Endothelial cell of hepatic sinusoid (primary cell): ENCODE measurements around the gene FGD4.

Experiments
- in situ Hi-C: cut with HindIII; loops from 2 replicates; pipeline ENCODE4 v1.10.0; 2017; ENCODE audit warnings: low sequenced_read_pairs

The FGD4 gene

GRCh38 chr12:32651956-32652210 lies 252.5 kb downstream of the FGD4 start:
- in situ Hi-C loops, result no loop called here

DNA sequence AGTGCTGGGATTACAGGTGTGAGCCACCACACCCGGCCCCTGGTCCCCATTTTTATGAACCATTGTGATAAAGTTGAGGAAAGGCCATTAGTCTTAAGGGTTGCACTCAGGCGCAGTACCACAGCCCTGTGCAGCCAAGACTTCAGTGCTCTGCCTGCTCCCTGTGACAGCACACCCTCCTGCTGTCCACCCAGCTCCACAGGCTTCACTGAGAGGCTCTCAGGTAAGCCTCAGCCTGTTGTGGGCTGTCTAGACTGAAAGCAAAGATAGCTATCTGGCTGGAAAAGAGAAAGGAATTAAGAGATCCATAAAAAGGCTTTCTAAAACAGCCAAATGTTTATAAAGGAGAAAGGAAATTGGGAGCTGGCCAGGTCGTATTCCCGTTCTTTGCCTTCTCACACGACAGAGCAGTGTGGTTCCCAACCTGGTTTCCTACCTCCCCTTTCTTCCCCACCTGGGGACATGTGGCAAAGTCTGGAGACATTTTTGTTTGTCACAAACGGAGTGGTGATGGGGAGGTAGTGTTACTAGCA lies 260.6 kb downstream of the FGD4 start:
- in situ Hi-C loops, result no loop called here

DNA sequence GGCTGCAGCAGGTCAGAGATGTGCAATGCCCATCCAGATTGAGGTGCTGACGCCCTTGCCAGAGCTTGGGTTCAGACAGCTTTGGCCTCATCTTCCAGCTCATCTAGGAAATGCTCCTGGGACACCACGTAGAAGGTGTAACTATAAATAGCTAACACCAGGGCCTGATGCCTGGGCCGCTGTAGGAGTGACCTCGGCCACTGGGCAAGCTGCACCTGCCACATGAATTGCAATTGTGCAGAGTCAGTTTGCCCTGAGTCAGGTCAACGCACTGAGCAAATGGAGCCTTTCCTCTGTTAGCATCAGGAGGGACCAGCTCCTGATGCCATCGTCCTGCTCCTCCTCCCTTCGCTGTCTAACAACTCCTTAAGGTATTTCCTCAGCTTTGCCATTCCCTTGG lies 262.3 kb downstream of the FGD4 start:
- in situ Hi-C loops, result no loop called here

DNA sequence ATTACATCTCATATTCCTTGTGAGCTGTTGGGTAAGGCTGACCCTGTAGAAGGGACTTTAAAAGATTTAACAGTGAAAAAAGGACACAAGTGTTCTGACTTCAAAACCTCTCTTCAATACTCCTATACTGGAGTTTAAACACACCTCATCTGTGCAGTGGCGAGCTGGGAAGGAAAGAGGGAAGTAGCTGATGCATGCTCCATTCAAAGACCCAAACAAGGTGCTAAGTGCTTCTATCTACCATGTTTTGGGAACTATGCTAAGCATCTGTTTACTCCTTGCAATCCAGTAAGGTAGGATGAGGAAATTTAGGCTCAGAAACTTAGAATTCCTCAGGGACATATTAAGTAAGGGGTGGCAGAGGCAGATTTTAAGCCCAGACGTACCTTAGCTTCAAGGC lies 263.3 kb downstream of the FGD4 start:
- in situ Hi-C loops, result no loop called here

GRCh38 chr12:32666018-32666417 lies 266.7 kb downstream of the FGD4 start:
- in situ Hi-C loops, result no loop called here

- in situ Hi-C loops, result no loop called here
Observed at GRCh38 chr12:32669584-32669983, 270.2 kb downstream of the FGD4 start.

DNA sequence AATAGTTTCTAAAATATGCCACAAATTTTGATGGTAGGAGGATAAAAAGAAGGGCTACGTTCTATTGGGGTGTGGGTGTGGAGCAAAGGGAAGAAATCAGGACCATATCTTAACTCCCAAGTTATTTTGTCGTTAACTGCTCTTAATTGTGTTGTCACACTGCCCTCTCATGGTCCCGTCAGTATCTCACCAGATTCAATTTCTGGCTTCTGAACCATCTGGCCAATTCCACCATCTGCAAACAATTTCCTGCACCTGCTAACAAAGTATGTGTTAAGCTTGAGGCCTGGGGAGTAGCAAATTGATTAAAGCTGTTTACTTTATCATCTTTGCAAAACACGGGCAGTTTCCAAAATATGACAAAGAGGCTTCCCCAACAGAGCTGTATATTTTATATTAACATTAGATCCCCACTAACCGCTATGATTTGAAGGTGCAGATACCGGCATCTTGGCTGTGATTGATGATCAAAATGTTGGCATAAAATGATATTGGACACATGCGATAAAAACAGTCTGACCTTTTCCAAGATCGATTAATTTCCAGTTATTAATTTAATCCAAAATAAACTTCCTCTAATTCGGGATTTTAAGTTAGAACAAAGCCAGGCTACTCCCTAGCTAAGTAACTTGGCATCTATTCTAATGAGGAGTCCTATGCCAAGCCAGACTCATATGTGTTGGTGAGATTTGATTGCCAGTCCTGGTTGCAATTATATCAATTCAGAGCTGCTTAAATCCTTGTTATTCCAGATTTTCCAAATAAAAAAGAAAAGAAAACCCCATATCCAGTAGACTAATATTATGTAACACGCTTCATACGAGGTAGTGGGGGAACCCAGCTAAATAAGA lies 272.8 kb downstream of the FGD4 start:
- in situ Hi-C loops, result loop anchor here (5.0 kb wide), 1 partner anchor 220 kb away; no protein-coding TSS in a partner anchor

DNA sequence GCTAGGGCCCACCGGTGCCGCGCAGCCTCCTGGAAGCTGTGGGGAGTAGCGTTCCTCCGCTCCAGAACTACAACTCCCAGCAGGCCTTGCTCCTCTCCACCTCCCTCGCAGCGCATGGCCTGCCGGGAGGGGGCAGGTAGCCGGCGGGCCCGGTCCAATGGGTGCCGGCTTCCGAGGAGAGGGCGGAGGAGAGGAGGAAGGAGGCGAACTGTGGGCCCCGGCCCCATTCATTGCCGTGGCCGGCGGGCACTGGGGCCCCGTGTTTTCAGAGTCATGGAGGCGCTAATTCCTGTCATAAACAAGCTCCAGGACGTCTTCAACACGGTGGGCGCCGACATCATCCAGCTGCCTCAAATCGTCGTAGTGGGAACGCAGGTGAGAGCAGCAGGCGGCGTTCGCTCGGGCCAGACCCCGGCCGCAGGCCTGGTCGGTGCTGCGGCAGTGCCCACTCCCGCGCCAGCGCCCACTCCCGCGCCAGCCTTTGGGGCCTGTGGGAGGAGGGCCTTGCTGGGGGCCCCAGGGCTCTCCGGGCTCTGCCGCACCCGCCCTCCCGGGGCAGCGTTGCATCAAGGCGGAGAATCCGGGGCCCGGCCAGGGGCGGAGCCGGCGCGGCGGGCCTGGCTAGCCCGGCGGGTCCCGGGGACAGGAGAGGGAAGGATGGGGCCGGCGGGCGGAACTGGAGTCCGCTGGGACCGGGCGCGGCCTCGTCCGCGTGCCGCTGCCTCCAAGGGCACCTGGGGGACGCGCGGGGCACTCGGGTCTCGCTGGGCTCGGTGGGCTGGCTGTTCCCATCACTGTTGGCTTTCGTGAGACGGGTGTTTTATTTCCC lies 279.9 kb downstream of the FGD4 start, which contains the start of gene DNM1L:
DNM1L (plus strand) TSS at position 211 of the 829 bp plus-strand sequence; CDS start at position 274, 63 bp downstream.
- in situ Hi-C loops, result no loop called here

DNA sequence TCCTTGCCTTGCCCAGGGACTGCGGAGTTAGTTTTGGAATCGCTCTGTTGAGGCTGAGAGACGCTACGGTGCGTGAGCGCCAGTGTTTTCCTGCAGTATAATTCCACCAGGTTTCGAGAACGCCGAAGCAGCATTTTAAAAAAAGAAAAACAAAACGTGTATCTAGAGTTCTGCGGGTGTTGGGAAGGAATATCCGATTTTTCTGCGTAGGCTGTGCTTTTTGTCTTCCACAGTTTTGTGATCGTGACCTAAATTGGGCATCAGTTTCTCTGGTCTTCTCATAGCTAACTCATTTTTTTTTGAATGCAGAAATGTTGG lies 280.5 kb downstream of the FGD4 start:
- in situ Hi-C loops, result no loop called here

DNA sequence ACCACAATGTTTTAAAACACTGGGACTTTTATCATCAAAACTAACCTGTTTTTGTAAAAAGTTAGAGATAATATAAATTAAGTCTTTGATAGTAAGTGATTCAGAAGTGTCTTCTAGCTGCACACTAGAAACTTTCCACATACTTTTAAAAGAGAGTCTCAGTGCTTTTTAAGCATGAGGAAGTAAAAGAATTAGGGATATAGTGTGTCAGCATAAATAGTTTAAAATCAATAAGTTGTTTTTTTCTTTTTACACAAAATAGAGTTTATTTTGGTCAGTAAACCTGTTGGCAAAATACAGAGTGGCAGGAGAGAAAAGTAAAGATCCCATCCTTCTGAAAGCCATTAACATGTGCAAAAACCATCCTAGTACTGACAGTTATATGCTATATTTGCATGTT lies 281.4 kb downstream of the FGD4 start:
- in situ Hi-C loops, result no loop called here

DNA sequence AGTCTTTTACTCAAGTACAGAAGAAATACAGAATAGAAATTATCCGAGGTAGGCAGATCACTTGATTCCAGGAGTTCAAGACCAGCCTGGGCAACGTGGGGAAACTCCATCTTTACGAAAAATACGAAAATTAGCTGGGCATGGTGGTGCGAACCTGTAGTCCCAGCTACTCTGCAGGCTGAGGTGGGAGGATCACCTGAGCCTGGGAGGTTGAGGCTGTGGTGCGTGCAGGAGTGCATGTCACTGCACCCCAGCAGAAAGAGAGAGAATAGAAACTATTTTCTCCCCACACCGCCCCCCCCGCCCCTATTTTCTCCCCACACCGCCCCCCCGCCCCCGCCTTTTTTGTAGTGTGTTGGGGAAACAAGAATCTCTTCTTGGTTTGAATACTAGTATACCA lies 281.9 kb downstream of the FGD4 start:
- in situ Hi-C loops, result no loop called here

- in situ Hi-C loops, result no loop called here
Observed at GRCh38 chr12:32686340-32686739, 287.0 kb downstream of the FGD4 start.

DNA sequence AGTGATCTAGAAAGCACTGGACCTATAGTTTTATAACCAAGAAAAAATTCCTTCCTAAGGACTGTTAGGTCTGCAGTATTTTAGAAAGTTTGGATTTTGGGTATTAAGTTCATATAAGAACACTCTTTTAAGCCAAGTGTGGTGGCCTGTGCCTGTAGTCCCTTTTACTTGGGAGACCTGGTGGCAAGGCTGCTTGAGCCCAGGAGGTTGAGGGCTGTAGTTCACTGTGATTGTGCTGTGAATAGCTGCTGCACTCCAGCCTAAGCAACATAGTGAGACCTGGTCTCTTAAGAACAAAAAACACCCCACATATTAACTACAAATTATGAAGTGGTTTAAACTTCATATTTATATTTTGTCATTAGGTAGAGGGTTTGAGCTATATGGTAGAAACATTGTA lies 289.4 kb downstream of the FGD4 start:
- in situ Hi-C loops, result no loop called here

- in situ Hi-C loops, result loop anchor here (5.0 kb wide), 1 partner anchor 44 kb away; no protein-coding TSS in a partner anchor
Observed at GRCh38 chr12:32690927-32691326, 291.6 kb downstream of the FGD4 start.

GRCh38 chr12:32692358-32692757 lies 293.0 kb downstream of the FGD4 start:
- in situ Hi-C loops, result loop anchor here (5.0 kb wide), 1 partner anchor 45 kb away; no protein-coding TSS in a partner anchor

GRCh38 chr12:32693036-32693435 lies 293.7 kb downstream of the FGD4 start:
- in situ Hi-C loops, result loop anchor here (5.0 kb wide), 1 partner anchor 46 kb away; no protein-coding TSS in a partner anchor
